ENCODE results near the gene AGO4. TPM values are rescaled to one million over a fixed set of nuclear protein-coding genes. Genes with fewer than 3 reads are reported as not detected.
"Not testable (repeated sequence)": the region's sequence is repeated elsewhere in the genome, so short reads cannot be mapped to it uniquely, and the experiment has no call there.

The AGO4 gene
- total RNA-seq, 4 donors from 2014 or later: 10.8 to 23.6 (median 17.7) TPM

- intact Hi-C loops (cut with DNase I; ENCODE audit: low total_unique reads): no loop called here
- peak overlapping the region; percentile 66 to 76 for H3K4me3 ChIP-seq
- peak; percentile 22 to 25 for DNase-seq
- TF ChIP-seq POLR2A (IDR thresholded peaks at IDR 0.05) (no peak), CTCF (IDR thresholded peaks at IDR 0.05) (no peak)
- peak overlapping the region; percentile 84 to 92 for H3K27ac ChIP-seq
- no peaks in the 10 kb centered on the region for H3K4me1 ChIP-seq
- H3K27me3 ChIP-seq: no peaks in the 10 kb centered on the region
- no peaks in the 10 kb centered on the region for H3K36me3 ChIP-seq
- H3K9me3 ChIP-seq: no peaks in the 10 kb centered on the region
Observed at GRCh38 chr1:35808450-35809113, 766 bp downstream of the AGO4 start.

GRCh38 chr1:35809114-35810095 lies 1.6 kb downstream of the AGO4 start:
- H3K36me3 ChIP-seq: no peaks in the 10 kb centered on the region
- H3K27ac ChIP-seq: peak overlapping the region; percentile 84 to 92
- H3K4me1 ChIP-seq: no peaks in the 10 kb centered on the region
- intact Hi-C loops (cut with DNase I; ENCODE audit: low total_unique reads): no loop called here
- TF ChIP-seq POLR2A (IDR thresholded peaks at IDR 0.05) (no peak), CTCF (IDR thresholded peaks at IDR 0.05) (no peak)
- no peaks in the 10 kb centered on the region for H3K9me3 ChIP-seq
- peak overlapping the region; percentile 66 to 76 for H3K4me3 ChIP-seq
- no peaks in the 10 kb centered on the region for H3K27me3 ChIP-seq
- no peak for DNase-seq

GRCh38 chr1:35810096-35810881 lies 2.5 kb downstream of the AGO4 start:
- H3K27me3 ChIP-seq: no peaks in the 10 kb centered on the region
- no peak for DNase-seq
- intact Hi-C loops (cut with DNase I; ENCODE audit: low total_unique reads): no loop called here
- no peak overlapping the region for H3K4me3 ChIP-seq
- H3K9me3 ChIP-seq: no peaks in the 10 kb centered on the region
- TF ChIP-seq CTCF (IDR thresholded peaks at IDR 0.05) (no peak), POLR2A (IDR thresholded peaks at IDR 0.05) (no peak)
- H3K4me1 ChIP-seq: no peaks in the 10 kb centered on the region
- H3K27ac ChIP-seq: peak overlapping the region; percentile 84 to 92
- H3K36me3 ChIP-seq: no peaks in the 10 kb centered on the region

GRCh38 chr1:35812754-35813153 lies 4.9 kb downstream of the AGO4 start:
- H3K27me3 ChIP-seq; H3K9me3 ChIP-seq; H3K4me1 ChIP-seq; DNase-seq; H3K4me3 ChIP-seq; H3K36me3 ChIP-seq; H3K27ac ChIP-seq; intact Hi-C loops (cut with DNase I; ENCODE audit: low total_unique reads): not testable (repeated sequence)

GRCh38 chr1:35825255-35825654 lies 17.4 kb downstream of the AGO4 start:
- H3K4me1 ChIP-seq: no peaks in the 10 kb centered on the region
- intact Hi-C loops (cut with DNase I; ENCODE audit: low total_unique reads): no loop called here
- H3K27me3 ChIP-seq: no peaks in the 10 kb centered on the region
- no peaks in the 10 kb centered on the region for H3K36me3 ChIP-seq
- H3K9me3 ChIP-seq: no peaks in the 10 kb centered on the region
- H3K27ac ChIP-seq: no peak overlapping the region
- DNase-seq: no peak
- TF ChIP-seq CTCF (IDR thresholded peaks at IDR 0.05): no peak
- no peak for TF ChIP-seq POLR2A (IDR thresholded peaks at IDR 0.05)
- no peak overlapping the region for H3K4me3 ChIP-seq

Data from uterus (tissue), 4 donors.